Left lung (tissue), 10 donors: ENCODE results near the gene TRMT11. TPM values are rescaled to one million over a fixed set of nuclear protein-coding genes. Genes with fewer than 3 reads are reported as not detected.

ENCODE experiments used
- ATAC-seq: fragments of 200-7000 bp; cut with Tn5 transposase; one replicate; pipeline ENCODE4 v1.9.1; 2020; ENCODE audit warnings: moderate library complexity
- DNase-seq, 4 donors: peaks; one replicate each; pipeline ENCODE4 v3.0.0-alpha.2; 2013 to 2020
- H3K27ac ChIP-seq, 2 donors: fragments of 200-600 bp; sonication (generic) in 1 of 2; one replicate each; pipeline versions ENCODE4 v1.5.0 to v1.8.0; 2020 to 2021
- H3K27me3 ChIP-seq, 2 donors: fragments of 200-600 bp; sonication (generic) in 1 of 2; one replicate each; pipeline versions ENCODE4 v1.5.0 to v1.8.0; 2020 to 2021
- H3K36me3 ChIP-seq, 2 donors: fragments of 200-600 bp; sonication (generic) in 1 of 2; one replicate each; pipeline versions ENCODE4 v1.5.0 to v1.8.0; 2020 to 2021
- H3K4me1 ChIP-seq, 2 donors: fragments of 200-600 bp; one replicate each; pipeline ENCODE4 v1.8.0; 2021
- H3K4me3 ChIP-seq, 2 donors: fragments of 200-600 bp; sonication (generic) in 1 of 2; one replicate each; pipeline versions ENCODE4 v1.5.0 to v1.8.0; 2020 to 2021; ENCODE audit warnings: mild to moderate bottlenecking in 1 of 2
- H3K9me3 ChIP-seq, 2 donors: fragments of 200-600 bp; sonication (generic) in 1 of 2; one replicate each; pipeline versions ENCODE4 v1.5.0 to v1.8.0; 2020 to 2021
- CTCF ChIP-seq, 2 donors: fragments of 200-600 bp; sonication (generic) in 1 of 2; IDR thresholded peaks; one replicate each; pipeline versions ENCODE4 v1.5.0 to v1.8.0; 2021; ENCODE audit warnings: antibody characterized with exemption in 2 of 2
- intact Hi-C, 2 donors: fragments of 100-400 bp; cut with DNase I; formaldehyde crosslinking; loops; one replicate each; pipeline versions ENCODE4 v1.11.2 to v1.14.2; 2022
- polyA plus RNA-seq, 6 donors: library from polyadenylated mRNA; unstranded; fragments of 120-200 nt; gene quantifications; one replicate each; pipeline ENCODE4 v1.2.1, GENCODE V29; 2013; ENCODE audit not compliant: insufficient read length in 6 of 6
- total RNA-seq, 2 donors: library from RNA; stranded (reverse); fragmentation: NEBNext Ultra II Directional; extraction: Animal tissue kit (Norgen Biotek cat#: 25700); gene quantifications; one replicate each; pipeline ENCODE4 v1.2.1, GENCODE V29; 2021
- donor health status: DM: no; HTN: yes; CAD: no.
- donor health status: DM: no; HTN: no; CAD: no.

The TRMT11 gene
- total and polyA plus RNA-seq, 8 donors: 17.2 to 39.7 (median 27.6) TPM

GRCh38 chr6:125974214-125974866 lies 12.0 kb upstream of the TRMT11 start:
- Histone ChIP-seq H3K27me3 (no peaks in the 10 kb centered on the region), H3K27ac (no peak overlapping the region), H3K9me3 (no peaks in the 10 kb centered on the region), H3K4me3 (no peak overlapping the region), H3K4me1 (peaks cover 0 to 3% of the 10 kb centered on the region in 2 donors), H3K36me3 (peaks cover 0 to 24% of the 10 kb centered on the region in 2 donors)
- DNase-seq (peak in 1 of 4 donors; percentile 46), ATAC-seq (peak; percentile 80)
- peak; percentile 48 to 49 for TF ChIP-seq CTCF (IDR thresholded peaks at IDR 0.05)
- intact Hi-C loops: loop anchor here in 1 of 2 donors (5.0 to 10.0 kb wide), 2 partner anchors 120 to 192 kb away; no protein-coding TSS in a partner anchor

- DNase-seq (no peak), ATAC-seq (no peak)
- Histone ChIP-seq H3K4me1 (peaks cover 0 to 3% of the 10 kb centered on the region in 2 donors), H3K36me3 (peaks cover 0 to 25% of the 10 kb centered on the region in 2 donors), H3K27me3 (no peaks in the 10 kb centered on the region), H3K4me3 (no peak overlapping the region), H3K27ac (no peak overlapping the region), H3K9me3 (no peaks in the 10 kb centered on the region)
- no peak for TF ChIP-seq CTCF (IDR thresholded peaks at IDR 0.05)
- intact Hi-C loops: loop anchor here in 1 of 2 donors (10.0 kb wide), 1 partner anchor 124 kb away; no protein-coding TSS in a partner anchor
Measured at GRCh38 chr6:125979101-125979500, 7.2 kb upstream of the TRMT11 start.

- Histone ChIP-seq H3K4me1 (peaks cover 0 to 12% of the 10 kb centered on the region in 2 donors), H3K9me3 (no peaks in the 10 kb centered on the region), H3K36me3 (peaks cover 0 to 9% of the 10 kb centered on the region in 2 donors), H3K27me3 (no peaks in the 10 kb centered on the region), H3K27ac (no peak overlapping the region), H3K4me3 (no peak overlapping the region)
- TF ChIP-seq CTCF (IDR thresholded peaks at IDR 0.05): no peak
- intact Hi-C loops: no loop called here
- ATAC-seq: no peak
- no peak for DNase-seq
Measured at GRCh38 chr6:125981571-125982185, 4.7 kb upstream of the TRMT11 start.

- peaks cover 0 to 9% of the 10 kb centered on the region in 2 donors for H3K36me3 ChIP-seq
- DNase-seq (no peak), ATAC-seq (peak; percentile 16)
- H3K27ac ChIP-seq: peak overlapping the region in 1 of 2 donors; percentile 35
- H3K4me1 ChIP-seq: peaks cover 6 to 22% of the 10 kb centered on the region in 2 donors
- intact Hi-C loops: no loop called here
- H3K9me3 ChIP-seq: no peaks in the 10 kb centered on the region
- TF ChIP-seq CTCF (IDR thresholded peaks at IDR 0.05): no peak
- H3K27me3 ChIP-seq: no peaks in the 10 kb centered on the region
- no peak overlapping the region for H3K4me3 ChIP-seq
Measured at GRCh38 chr6:125983246-125983945, 2.9 kb upstream of the TRMT11 start.

- peak overlapping the region in 1 of 2 donors; percentile 46 for H3K27ac ChIP-seq
- no peaks in the 10 kb centered on the region for H3K9me3 ChIP-seq
- intact Hi-C loops: no loop called here
- no peak overlapping the region for H3K4me3 ChIP-seq
- peaks cover 0 to 9% of the 10 kb centered on the region in 2 donors for H3K36me3 ChIP-seq
- no peak for DNase-seq
- H3K27me3 ChIP-seq: no peaks in the 10 kb centered on the region
- H3K4me1 ChIP-seq: peaks cover 6 to 22% of the 10 kb centered on the region in 2 donors
- no peak for TF ChIP-seq CTCF (IDR thresholded peaks at IDR 0.05)
- peak; percentile 19 for ATAC-seq
Measured at GRCh38 chr6:125984311-125984710, 2.0 kb upstream of the TRMT11 start.
